GM12878 (cell line): ENCODE data around the gene MAML3. TPM values are rescaled to one million over a fixed set of nuclear protein-coding genes. Genes with fewer than 3 reads are reported as not detected.

ENCODE experiments used
- ATAC-seq: fragments of 200-7000 bp; cut with Tn5 transposase; 3 replicates; pipeline ENCODE4 v1.9.1; 2020; ENCODE audit warnings: mild to moderate bottlenecking, moderate library complexity
- BruUV-seq: library from RNA; stranded (reverse); fragments of 400-500 nt; replicated peaks from 2 replicates; lab custom pipeline; 2021; lab: Mats Ljungman, UMichigan
- CTCF ChIA-PET: fragments of 300-600 bp; sonication (Branson Sonifier 250); formaldehyde crosslinking; extraction: SDS; loops from one replicate; lab custom pipeline; 2021; ENCODE audit warnings: inconsistent platforms; lab: Yijun Ruan, JAX
- POLR2A ChIA-PET: fragments of 350-600 bp; formaldehyde crosslinking; extraction: SDS; loops from one replicate; lab custom pipeline; 2021; ENCODE audit warnings: inconsistent platforms; lab: Charles Lee
- RAD21 ChIA-PET: fragments of 300-600 bp; sonication (Branson Sonifier 250); formaldehyde crosslinking; loops from one replicate; lab custom pipeline; 2023; ENCODE audit warnings: antibody characterized with exemption; ENCODE audit not compliant: unreplicated experiment; lab: Charles Lee
- SMC1A ChIA-PET: fragments of 300-600 bp; sonication (Branson Sonifier 250); formaldehyde crosslinking; loops from one replicate; lab custom pipeline; 2023; ENCODE audit not compliant: unreplicated experiment, uncharacterized antibody; lab: Charles Lee
- DNase-seq: peaks from one replicate; pipeline ENCODE4 v3.0.0-alpha.2; 2011; ENCODE audit warnings: low read depth, low spot score
- FAIRE-seq: peaks from 3 replicates; lab custom pipeline; 2011; peaks lifted over from hg19 to GRCh38; lab: Jason Lieb, UNC
- H2AFZ ChIP-seq: 2 replicates; pipeline ENCODE4 v1.6.0; 2011; ENCODE audit warnings: low read depth, low read length, control low read depth; ENCODE audit not compliant: control insufficient read depth
- H3K27ac ChIP-seq: 2 replicates; pipeline ENCODE4 v1.5.1; 2011; ENCODE audit warnings: control low read depth; ENCODE audit not compliant: control insufficient read depth, insufficient read depth
- H3K27me3 ChIP-seq, 2 experiments: replicated peaks in 1 of 2; 2 replicates each; pipeline versions ENCODE4 v1.6.0 to v1.6.1; 2011; ENCODE audit warnings: low read length in 1 of 2; ENCODE audit not compliant: control insufficient read depth in 2 of 2, insufficient read depth in 2 of 2
- H3K36me3 ChIP-seq, 2 experiments: 2 replicates each; pipeline ENCODE4 v1.5.1; 2011; ENCODE audit warnings: low read length in 1 of 2; ENCODE audit not compliant: control insufficient read depth in 2 of 2, insufficient read depth in 2 of 2
- H3K4me1 ChIP-seq: 2 replicates; pipeline ENCODE4 v1.6.1; 2011; ENCODE audit warnings: mild to moderate bottlenecking, low read length, moderate library complexity, mixed read lengths; ENCODE audit not compliant: control insufficient read depth, insufficient read depth
- H3K4me2 ChIP-seq: 2 replicates; pipeline ENCODE4 v1.6.0; 2011; ENCODE audit warnings: control low read depth; ENCODE audit not compliant: control insufficient read depth, insufficient read depth
- H3K4me3 ChIP-seq: fragments of 200-600 bp; sonication (generic); 2 replicates; pipeline ENCODE4 v1.5.1; 2016
- H3K79me2 ChIP-seq: 2 replicates; pipeline ENCODE4 v1.6.0; 2011; ENCODE audit warnings: low read length; ENCODE audit not compliant: control insufficient read depth, insufficient read depth
- H3K9ac ChIP-seq: 2 replicates; pipeline ENCODE4 v1.8.0; 2011; ENCODE audit warnings: low read length, control low read depth, mixed read lengths; ENCODE audit not compliant: control insufficient read depth, insufficient read depth
- H3K9me3 ChIP-seq: replicated peaks from 3 replicates; pipeline ENCODE4 v1.5.1; 2011; ENCODE audit warnings: mild to moderate bottlenecking, low read length; ENCODE audit not compliant: control insufficient read depth, insufficient read depth
- H4K20me1 ChIP-seq: 2 replicates; pipeline ENCODE4 v1.6.0; 2011; ENCODE audit not compliant: control insufficient read depth, insufficient read depth
- NFYA ChIP-seq: IDR thresholded peaks from 2 replicates; pipeline ENCODE4 v1.6.1; 2011; ENCODE audit warnings: low read depth, mild to moderate bottlenecking, low read length, improper control_type of control experiment, borderline replicate concordance
- SREBF1 ChIP-seq: IDR thresholded peaks from 2 replicates; pipeline ENCODE4 v1.6.1; 2012; ENCODE audit warnings: mild to moderate bottlenecking, low read length
- ZBTB4 ChIP-seq: fragments of 450-650 bp; formaldehyde crosslinking; IDR thresholded peaks from 2 replicates; pipeline ENCODE4 v1.4.0; 2022; ENCODE audit warnings: mild to moderate bottlenecking, moderate library complexity
- ZNF207 ChIP-seq: fragments of 450-650 bp; IDR thresholded peaks from 2 replicates; pipeline ENCODE4 v1.6.1; 2014; ENCODE audit warnings: antibody characterized with exemption, mild to moderate bottlenecking, borderline replicate concordance
- WGBS: methylation state at CpG from one replicate; pipeline ENCODE4 v1.1.6; 2016; ENCODE audit warnings: low lambda C conversion rate; ENCODE audit not compliant: insufficient replicate concordance, insufficient coverage; ENCODE audit errors: missing lambda C conversion rate; 5-methylcytosine and 5-hydroxymethylcytosine counted together
- in situ Hi-C: fragments of 300-500 bp; cut with MboI; formaldehyde crosslinking; loops from 9 replicates; pipeline ENCODE4 v1.14.3; 2018; ENCODE audit warnings: mixed read lengths
- intact Hi-C: fragments of 100-400 bp; cut with micrococcal nuclease; formaldehyde crosslinking; loops from one replicate; pipeline ENCODE4 v1.14.2; 2022; ENCODE audit not compliant: unreplicated experiment
- polyA plus RNA-seq, 11 experiments: library from polyadenylated mRNA; depleted of rRNA in 4 of 11; unstranded in 6 of 11; stranded (reverse) in 5 of 11; fragments of >200 nt; fragmentation: Nextera tagmentation in 4 of 11; fragmentation: Illumina TruSeq in 1 of 11; extraction: Ambion mirVana in 4 of 11; extraction: Trizol in 1 of 11; gene quantifications; 1 replicate in 1 of 11; 2 replicates in 10 of 11; pipeline versions ENCODE4 v1.2.1 to v1.2.3, GENCODE V29; 2011 to 2016; ENCODE audit warnings: inconsistent platforms in 2 of 11, missing spikeins in 2 of 11, low read depth in 1 of 11
- total RNA-seq, 4 experiments: library from RNA; depleted of rRNA in 3 of 4; stranded (reverse); fragments of >200 nt in 3 of 4; fragmentation: Illumina TruSeq in 1 of 4; extraction: Trizol in 1 of 4; gene quantifications; 2 replicates each; pipeline versions ENCODE4 v1.2.1 to v1.2.3, GENCODE V29; 2013 to 2021
- TF ChIP-seq, protein P1 (sequence below): fragments of 450-650 bp; IDR thresholded peaks from 2 replicates; pipeline ENCODE4 v1.6.1; 2016; ENCODE audit warnings: mild to moderate bottlenecking

MAML3 gene
- total and polyA plus RNA-seq, 10 of the 15 experiments (the other 5 are each of a cell fraction or from before 2014, with no cell fraction given) = under 0.01 to 0.53 (median 0.06) TPM; not detected in 2

DNA sequence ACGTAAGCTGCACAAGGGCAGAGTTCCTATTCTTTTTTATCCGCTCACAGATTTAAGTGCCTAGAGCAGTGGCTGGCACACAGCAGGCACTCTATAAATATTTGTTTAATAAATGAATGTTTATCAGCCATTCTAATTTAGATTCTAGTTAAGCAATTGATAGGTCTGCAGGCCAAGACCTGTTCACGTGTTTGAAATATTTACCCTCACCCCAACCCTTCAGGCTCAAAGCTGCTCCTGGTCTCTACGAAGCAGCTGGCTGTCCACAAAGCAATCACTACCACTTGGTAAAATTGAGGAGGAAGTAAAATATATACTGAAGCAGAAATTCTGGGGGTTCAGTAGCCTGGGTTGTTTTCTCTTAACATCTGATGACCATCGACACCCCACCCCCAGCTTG, 330.2 kb downstream of the MAML3 start:
- in situ Hi-C loops (no loop called here), intact Hi-C loops (no loop called here)
- Histone ChIP-seq H3K4me1 (no peaks in the 10 kb centered on the region), H2AFZ (no peak overlapping the region), H3K27ac (no peak overlapping the region), H3K27me3 (peaks cover 0 to 4% of the 10 kb centered on the region in 2 experiments; a peak in 3 of 4 replicates), H3K4me2 (no peak overlapping the region), H3K36me3 (no peaks in the 10 kb centered on the region), H3K79me2 (no peaks in the 10 kb centered on the region), H3K4me3 (no peak overlapping the region), H3K9me3 (no peaks in the 10 kb centered on the region), H3K9ac (no peak overlapping the region), H4K20me1 (no peaks in the 10 kb centered on the region)
- ChIA-PET POLR2A (interaction anchor here (0.5 kb wide), 1 partner anchor 52 kb away, joined by 4 read pairs; no protein-coding TSS in a partner anchor), RAD21 (no interaction called here), CTCF (no interaction called here), SMC1A (no interaction called here)
- no peak for DNase-seq
- TF ChIP-seq, protein P1, sequence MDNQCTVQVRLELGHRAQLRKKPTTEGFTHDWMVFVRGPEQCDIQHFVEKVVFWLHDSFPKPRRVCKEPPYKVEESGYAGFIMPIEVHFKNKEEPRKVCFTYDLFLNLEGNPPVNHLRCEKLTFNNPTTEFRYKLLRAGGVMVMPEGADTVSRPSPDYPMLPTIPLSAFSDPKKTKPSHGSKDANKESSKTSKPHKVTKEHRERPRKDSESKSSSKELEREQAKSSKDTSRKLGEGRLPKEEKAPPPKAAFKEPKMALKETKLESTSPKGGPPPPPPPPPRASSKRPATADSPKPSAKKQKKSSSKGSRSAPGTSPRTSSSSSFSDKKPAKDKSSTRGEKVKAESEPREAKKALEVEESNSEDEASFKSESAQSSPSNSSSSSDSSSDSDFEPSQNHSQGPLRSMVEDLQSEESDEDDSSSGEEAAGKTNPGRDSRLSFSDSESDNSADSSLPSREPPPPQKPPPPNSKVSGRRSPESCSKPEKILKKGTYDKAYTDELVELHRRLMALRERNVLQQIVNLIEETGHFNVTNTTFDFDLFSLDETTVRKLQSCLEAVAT = no peak
- TF ChIP-seq NFYA (no peak), SREBF1 (no peak), ZBTB4 (CRISPR knock-in tag) (no peak), ZNF207 (no peak)
- WGBS = 27% methylated on average over 5 of the region's 5 CpGs
- no peak for ATAC-seq
- no TSS peak for BruUV-seq
- no peak for FAIRE-seq
